ENCODE results near the gene RAB43.
"Not testable (repeated sequence)": the region's sequence is repeated elsewhere in the genome, so short reads cannot be mapped to it uniquely, and the experiment has no call there.

RAB43 gene

GRCh38 chr3:129077222-129077621 lies 44.4 kb downstream of the RAB43 start:
- Histone ChIP-seq H3K9ac (ENCODE audit: low read length) (no peak overlapping the region), H3F3A (ENCODE audit: insufficient read depth, low read length) (no peaks in the 10 kb centered on the region), H3K4me2 (ENCODE audit: low read length) (no peak overlapping the region), H3K27ac (ENCODE audit: low read depth, low read length, poor library complexity, severe bottlenecking) (no peak overlapping the region), H3K4me1 (ENCODE audit: insufficient read depth, low read length, severe bottlenecking) (no peaks in the 10 kb centered on the region), H3K79me2 (ENCODE audit: insufficient read depth, low read length) (no peaks in the 10 kb centered on the region), H3K9me2 (ENCODE audit: low read depth, low read length) (no peaks in the 10 kb centered on the region), H2AFZ (ENCODE audit: low read length) (no peak overlapping the region), H4K20me1 (ENCODE audit: insufficient read depth, low read length) (no peaks in the 10 kb centered on the region), H3K36me3 (ENCODE audit: insufficient read depth, low read length) (no peaks in the 10 kb centered on the region), H3K9me3 (ENCODE audit: low read length) (no peaks in the 10 kb centered on the region), H3K4me3 (ENCODE audit: low read depth, low read length, poor library complexity, severe bottlenecking) (no peak overlapping the region), H3K27me3 (ENCODE audit: insufficient read depth, low read length) (no peaks in the 10 kb centered on the region; the same call in 1 of the 2 replicates)
- TF ChIP-seq CTCF (IDR thresholded peaks at IDR 0.05; ENCODE audit: low read length): no peak
- TF ChIP-seq EZH2 (IDR thresholded peaks at IDR 0.05; ENCODE audit: borderline replicate concordance, low read length): no peak

GRCh38 chr3:129070086-129070885 lies 51.3 kb downstream of the RAB43 start:
- Histone ChIP-seq H3K4me3 (ENCODE audit: low read depth, low read length, poor library complexity, severe bottlenecking) (no peak overlapping the region), H3K27ac (ENCODE audit: low read depth, low read length, poor library complexity, severe bottlenecking) (no peak overlapping the region), H3K9ac (ENCODE audit: low read length) (no peak overlapping the region), H3K9me2 (ENCODE audit: low read depth, low read length) (no peaks in the 10 kb centered on the region), H3F3A (ENCODE audit: insufficient read depth, low read length) (no peaks in the 10 kb centered on the region), H4K20me1 (ENCODE audit: insufficient read depth, low read length) (no peaks in the 10 kb centered on the region), H3K9me3 (ENCODE audit: low read length) (no peaks in the 10 kb centered on the region), H2AFZ (ENCODE audit: low read length) (no peak overlapping the region), H3K4me2 (ENCODE audit: low read length) (no peak overlapping the region), H3K79me2 (ENCODE audit: insufficient read depth, low read length) (no peaks in the 10 kb centered on the region), H3K4me1 (ENCODE audit: insufficient read depth, low read length, severe bottlenecking) (no peaks in the 10 kb centered on the region), H3K36me3 (ENCODE audit: insufficient read depth, low read length) (no peaks in the 10 kb centered on the region), H3K27me3 (ENCODE audit: insufficient read depth, low read length) (peaks cover 23% of the 10 kb centered on the region)
- TF ChIP-seq CTCF (IDR thresholded peaks at IDR 0.05; ENCODE audit: low read length): no peak
- TF ChIP-seq EZH2 (IDR thresholded peaks at IDR 0.05; ENCODE audit: borderline replicate concordance, low read length): no peak

GRCh38 chr3:129069313-129070085 lies 52.1 kb downstream of the RAB43 start:
- not testable (repeated sequence) for H3K4me1 ChIP-seq (ENCODE audit: insufficient read depth, low read length, severe bottlenecking); H2AFZ ChIP-seq (ENCODE audit: low read length); H3K4me2 ChIP-seq (ENCODE audit: low read length); H4K20me1 ChIP-seq (ENCODE audit: insufficient read depth, low read length); H3K9me2 ChIP-seq (ENCODE audit: low read depth, low read length); H3K9me3 ChIP-seq (ENCODE audit: low read length); H3K27ac ChIP-seq (ENCODE audit: low read depth, low read length, poor library complexity, severe bottlenecking); H3K4me3 ChIP-seq (ENCODE audit: low read depth, low read length, poor library complexity, severe bottlenecking); H3F3A ChIP-seq (ENCODE audit: insufficient read depth, low read length); H3K36me3 ChIP-seq (ENCODE audit: insufficient read depth, low read length); H3K9ac ChIP-seq (ENCODE audit: low read length); H3K79me2 ChIP-seq (ENCODE audit: insufficient read depth, low read length)
- peaks cover 23% of the 10 kb centered on the region for H3K27me3 ChIP-seq (ENCODE audit: insufficient read depth, low read length)

All from OCI-LY1 (cell line).